HL-60 (cell line): ENCODE results near the gene DAGLA.
"Not testable (repeated sequence)": the region's sequence is repeated elsewhere in the genome, so short reads cannot be mapped to it uniquely, and the experiment has no call there.

Experiments used
- DNase-seq, 2 experiments: peaks; one replicate each; pipeline ENCODE4 v3.0.0-alpha.2; 2010 to 2020; ENCODE audit warnings: low read depth in 1 of 2, low spot score in 1 of 2
- H3K27ac ChIP-seq: fragments of 250-450 bp; sonication (Bioruptor Pico); replicated peaks from 2 replicates; pipeline ENCODE4 v1.5.1; 2020; ENCODE audit warnings: mild to moderate bottlenecking, moderate library complexity
- H3K27me3 ChIP-seq: fragments of 250-450 bp; sonication (Bioruptor Pico); 2 replicates; pipeline ENCODE4 v1.5.1; 2021; ENCODE audit warnings: mild to moderate bottlenecking, moderate library complexity; ENCODE audit not compliant: insufficient read depth, poor library complexity, severe bottlenecking
- H3K4me3 ChIP-seq: replicated peaks from 2 replicates; pipeline ENCODE4 v1.5.1; 2011; ENCODE audit warnings: mild to moderate bottlenecking, control low read depth, low read length; ENCODE audit not compliant: insufficient read depth
- CTCF ChIP-seq: IDR thresholded peaks from one replicate; pipeline ENCODE4 v1.5.1; 2011; ENCODE audit warnings: low read length, control low read depth, inconsistent platforms; ENCODE audit not compliant: insufficient read depth
- GABPA ChIP-seq: IDR thresholded peaks from 2 replicates; pipeline ENCODE4 v1.6.1; 2012; ENCODE audit warnings: low read depth
- POLR2AphosphoS5 ChIP-seq: IDR thresholded peaks from 2 replicates; pipeline ENCODE4 v1.6.1; 2012; ENCODE audit warnings: low read depth
- REST ChIP-seq: IDR thresholded peaks from 2 replicates; pipeline ENCODE4 v1.6.1; 2012; ENCODE audit warnings: low read depth; ENCODE audit not compliant: insufficient replicate concordance
- SPI1 ChIP-seq: IDR thresholded peaks from 2 replicates; pipeline ENCODE4 v1.6.1; 2012; ENCODE audit warnings: low read depth, mild to moderate bottlenecking, borderline replicate concordance

DAGLA gene

GRCh38 chr11:61650781-61651571 is 29.2 kb upstream of the DAGLA start:
- no peaks in the 10 kb centered on the region for H3K27me3 ChIP-seq
- DNase-seq, result no peak

GRCh38 chr11:61652135-61652534 is 28.1 kb upstream of the DAGLA start:
- Histone ChIP-seq H3K27ac (no peak overlapping the region), H3K27me3 (no peaks in the 10 kb centered on the region), H3K4me3 (no peak overlapping the region)
- DNase-seq, result no peak
- TF ChIP-seq REST (no peak), GABPA (no peak), SPI1 (no peak), POLR2AphosphoS5 (no peak), CTCF (no peak)

More at GRCh38 chr11:61650781-61651571, 29.2 kb upstream of the DAGLA start:
- no peak overlapping the region for H3K27ac ChIP-seq
- TF ChIP-seq SPI1, result no peak
- no peak for TF ChIP-seq POLR2AphosphoS5
- no peak for TF ChIP-seq GABPA
- TF ChIP-seq REST, result no peak
- no peak for TF ChIP-seq CTCF
- no peak overlapping the region for H3K4me3 ChIP-seq

GRCh38 chr11:61654397-61654829 is 25.8 kb upstream of the DAGLA start:
- H3K4me3 ChIP-seq, result no peak overlapping the region
- H3K27ac ChIP-seq, result peak overlapping the region; percentile 30
- TF ChIP-seq SPI1 (peak; percentile 61; the same call in 1 of the 2 replicates), REST (no peak)
- DNase-seq, result peak; percentile 81 to 86
- H3K27me3 ChIP-seq, result no peaks in the 10 kb centered on the region

GRCh38 chr11:61655266-61656159 is 24.7 kb upstream of the DAGLA start:
- DNase-seq, H3K27ac ChIP-seq: not testable (repeated sequence)

More at GRCh38 chr11:61655266-61656159, 24.7 kb upstream of the DAGLA start:
- H3K27me3 ChIP-seq, H3K4me3 ChIP-seq: not testable (repeated sequence)
